Fibroblast of skin of back (primary cell): ENCODE data around the gene UROS.

Source experiments
- DNase-seq: peaks from one replicate; pipeline ENCODE4 v3.0.0-alpha.2; 2013

Gene UROS

GRCh38 chr10:125828311-125828710, 5.3 kb upstream of the UROS start:
- DNase-seq = no peak

- no peak for DNase-seq
These were observed 4.1 kb upstream of the UROS start for GRCh38 chr10:125827133-125827532.

- DNase-seq = peak; percentile 41
These were observed 1.7 kb upstream of the UROS start for GRCh38 chr10:125824736-125825135.

- DNase-seq = peak; percentile 5
These were observed 699 bp upstream of the UROS start for GRCh38 chr10:125823663-125824251.

- DNase-seq = no peak
These were observed 2.4 kb downstream of the UROS start for GRCh38 chr10:125820701-125821100.

- no peak for DNase-seq
These were observed 5.6 kb downstream of the UROS start for GRCh38 chr10:125817337-125817946.

GRCh38 chr10:125816548-125816947, 6.5 kb downstream of the UROS start:
- DNase-seq = no peak

- no peak for DNase-seq
These were observed 7.3 kb downstream of the UROS start for GRCh38 chr10:125815764-125816163.

- DNase-seq = peak; percentile 50
These were observed 10.8 kb downstream of the UROS start for GRCh38 chr10:125812128-125812750.

- peak; percentile 29 for DNase-seq
These were observed 11.8 kb downstream of the UROS start for GRCh38 chr10:125811251-125811650.

- no peak for DNase-seq
These were observed 15.0 kb downstream of the UROS start for GRCh38 chr10:125808047-125808446.

GRCh38 chr10:125802739-125803138, 20.3 kb downstream of the UROS start:
- DNase-seq = no peak

- DNase-seq = no peak
These were observed 20.9 kb downstream of the UROS start for GRCh38 chr10:125802131-125802530.

- DNase-seq = no peak
These were observed 21.5 kb downstream of the UROS start for GRCh38 chr10:125801574-125801973.

- DNase-seq = peak; percentile 6
These were observed 23.4 kb downstream of the UROS start for GRCh38 chr10:125799451-125800182.

GRCh38 chr10:125797994-125798662, 24.9 kb downstream of the UROS start:
- no peak for DNase-seq

GRCh38 chr10:125797424-125797823, 25.6 kb downstream of the UROS start:
- DNase-seq = no peak

GRCh38 chr10:125795637-125796190, 27.3 kb downstream of the UROS start:
- no peak for DNase-seq

- no peak for DNase-seq
These were observed 27.9 kb downstream of the UROS start for GRCh38 chr10:125795128-125795527.

GRCh38 chr10:125792342-125793300, 30.4 kb downstream of the UROS start:
- no peak for DNase-seq
